ENCODE measurements around the gene SMARCC2.
"Not testable (repeated sequence)": the region's sequence is repeated elsewhere in the genome, so short reads cannot be mapped to it uniquely, and the experiment has no call there.

Gene SMARCC2

DNA sequence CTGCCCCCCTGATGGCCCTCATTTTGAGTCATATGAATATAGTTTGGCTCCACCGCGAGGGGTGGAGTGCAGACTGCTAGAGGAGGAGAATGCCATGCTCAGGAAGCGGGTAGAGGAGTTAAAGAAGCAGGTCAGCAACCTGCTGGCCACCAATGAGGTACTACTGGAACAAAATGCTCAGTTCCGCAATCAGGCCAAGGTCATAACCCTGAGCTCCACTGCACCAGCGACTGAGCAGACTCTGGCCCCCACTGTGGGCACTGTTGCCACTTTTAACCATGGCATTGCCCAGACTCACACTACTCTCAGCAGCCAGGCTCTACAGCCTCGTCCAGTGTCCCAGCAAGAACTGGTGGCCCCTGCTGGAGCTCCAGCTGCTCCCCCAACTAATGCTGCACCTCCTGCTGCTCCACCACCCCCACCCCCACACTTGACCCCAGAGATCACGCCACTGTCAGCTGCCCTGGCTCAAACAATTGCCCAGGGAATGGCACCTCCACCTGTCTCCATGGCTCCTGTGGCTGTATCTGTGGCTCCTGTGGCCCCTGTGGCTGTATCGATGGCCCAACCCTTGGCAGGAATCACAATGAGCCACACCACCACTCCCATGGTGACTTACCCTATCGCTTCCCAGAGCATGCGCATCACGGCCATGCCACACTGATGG lies 67.9 kb downstream of the SMARCC2 start:
- no peak for DNase-seq (ENCODE audit: low spot score)

DNA sequence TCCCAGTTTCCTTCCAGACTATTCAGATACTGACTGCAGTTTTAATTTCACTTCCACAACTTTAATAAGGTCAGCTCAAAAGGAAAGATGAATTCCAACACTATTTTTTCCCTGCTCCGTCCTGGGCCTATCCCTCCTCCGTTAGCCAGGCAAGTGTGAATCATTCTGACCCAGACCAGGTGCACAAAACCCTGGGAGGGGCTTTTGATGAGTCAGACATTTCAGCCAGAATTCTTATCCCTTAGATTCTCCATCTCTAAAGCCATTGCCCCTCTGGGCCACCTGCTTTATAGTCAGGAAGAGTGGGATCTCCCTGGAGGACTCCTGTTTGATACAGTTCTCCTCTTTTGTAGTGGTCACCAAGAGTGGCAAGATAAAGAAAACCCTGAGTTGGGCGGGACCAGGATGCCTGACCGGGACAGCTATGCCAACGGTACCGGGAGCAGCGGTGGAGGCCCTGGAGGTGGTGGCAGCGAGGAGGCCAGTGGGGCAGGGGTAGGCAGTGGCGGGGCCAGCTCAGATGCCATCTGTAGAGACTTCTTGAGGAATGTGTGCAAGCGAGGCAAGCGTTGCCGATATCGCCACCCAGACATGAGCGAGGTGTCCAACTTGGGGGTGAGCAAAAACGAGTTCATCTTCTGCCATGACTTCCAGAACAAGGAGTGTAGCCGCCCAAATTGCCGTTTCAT lies 69.0 kb downstream of the SMARCC2 start:
- DNase-seq (ENCODE audit: low spot score), result no peak

DNA sequence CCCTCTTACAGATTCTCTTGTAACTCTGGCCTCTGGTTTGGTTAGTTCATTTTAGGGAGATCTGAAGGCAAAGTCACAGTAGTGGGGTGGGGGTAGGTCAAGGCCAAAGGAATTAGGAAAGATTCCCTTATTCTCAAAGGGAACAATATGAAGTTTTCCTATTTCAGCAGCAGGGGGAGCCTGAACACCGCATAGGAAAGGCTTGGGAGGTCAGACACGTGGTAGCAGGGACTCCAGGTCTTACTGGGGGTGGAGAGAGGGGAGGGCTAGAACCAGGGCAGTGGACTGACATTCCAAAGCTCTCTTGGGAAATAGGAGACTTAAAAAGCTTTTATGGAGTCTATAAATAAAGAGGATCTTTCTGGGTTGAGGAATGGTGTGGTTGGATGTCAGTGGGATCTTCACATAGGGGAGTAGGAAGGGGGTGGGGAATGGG lies 69.9 kb downstream of the SMARCC2 start:
- peak; percentile 96 for DNase-seq (ENCODE audit: low spot score)

DNA sequence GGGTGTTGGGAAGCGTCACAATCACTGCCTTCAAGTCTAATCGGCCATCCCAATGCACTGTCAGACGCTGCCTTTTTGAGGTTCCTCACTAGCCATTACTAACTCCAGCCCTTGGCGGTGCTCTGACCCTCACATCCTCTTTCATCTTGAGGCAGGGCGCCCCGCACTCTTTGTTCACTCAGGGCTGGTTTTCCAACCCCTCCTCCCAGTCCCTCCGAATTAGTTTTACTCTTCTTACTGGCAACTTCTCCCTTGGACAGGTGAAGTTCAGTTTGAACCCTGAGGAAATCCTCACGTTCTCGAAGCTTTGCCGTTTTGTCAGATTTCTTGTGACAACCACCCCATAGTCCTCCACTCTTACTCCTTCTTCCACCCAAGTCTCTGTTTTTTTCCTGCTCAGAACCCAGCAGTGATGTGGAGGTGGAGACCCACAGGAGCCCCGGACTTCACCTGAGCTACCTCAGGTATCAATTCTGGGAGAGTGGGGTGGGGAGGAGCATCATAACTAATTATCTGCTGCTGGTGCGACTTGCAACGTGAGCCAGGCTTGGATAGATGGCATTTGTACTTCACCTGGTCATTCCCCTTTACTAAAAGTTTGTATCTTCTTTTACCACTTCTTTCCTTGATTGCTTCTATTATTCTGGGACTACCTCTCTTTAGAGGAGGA lies 70.5 kb downstream of the SMARCC2 start:
- DNase-seq (ENCODE audit: low spot score), result no peak

DNA sequence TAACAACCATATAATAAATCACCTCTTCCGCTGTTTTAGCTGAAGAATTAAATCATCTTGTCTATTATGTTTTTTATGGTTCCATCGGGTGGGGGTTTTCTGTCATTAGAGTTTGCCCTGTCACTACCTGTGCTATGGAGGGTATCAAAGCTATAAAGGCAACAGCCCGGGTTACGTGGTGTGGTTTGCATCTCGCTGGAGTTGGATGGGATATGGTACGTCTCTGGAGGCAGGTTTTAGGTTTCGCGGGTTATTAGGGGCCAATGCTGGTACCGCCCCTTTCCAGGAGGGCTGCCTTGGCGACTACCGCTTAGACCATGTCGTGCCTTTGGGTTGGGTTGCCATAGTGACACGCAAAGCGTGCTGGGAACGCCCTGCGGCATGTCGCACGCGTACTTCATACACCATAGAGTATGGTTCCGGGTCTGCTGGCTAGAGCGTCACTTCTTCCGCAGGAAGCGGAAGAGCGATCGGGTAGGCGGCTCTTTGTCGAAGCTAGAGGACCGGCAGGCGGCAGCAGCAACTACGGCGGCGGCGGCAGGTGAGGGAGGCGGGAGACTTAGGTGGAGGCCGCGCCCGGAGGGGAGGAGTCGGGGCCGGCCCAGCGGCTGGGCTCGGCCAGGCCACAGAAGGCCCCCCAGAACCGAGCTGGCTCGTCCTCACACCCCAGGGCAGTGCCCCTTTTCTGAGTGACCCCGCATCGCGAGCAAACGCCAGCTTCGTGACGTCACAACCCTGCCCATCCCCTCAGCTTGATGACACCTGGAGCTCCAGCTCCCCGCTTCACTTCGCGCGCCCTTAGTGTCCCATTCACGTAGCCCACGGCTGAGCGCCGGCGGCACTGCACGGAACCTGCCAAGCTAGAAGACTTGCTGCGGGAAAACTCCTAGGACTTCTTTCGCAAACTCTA lies 71.2 kb downstream of the SMARCC2 start, which contains the start of gene ZC3H10:
Gene ZC3H10, plus strand, starts transcription at position 489 of the 910 bp plus-strand sequence. CDS start 2,297 bp downstream, outside the sequence.
- peak; percentile 98 for DNase-seq (ENCODE audit: low spot score)

DNA sequence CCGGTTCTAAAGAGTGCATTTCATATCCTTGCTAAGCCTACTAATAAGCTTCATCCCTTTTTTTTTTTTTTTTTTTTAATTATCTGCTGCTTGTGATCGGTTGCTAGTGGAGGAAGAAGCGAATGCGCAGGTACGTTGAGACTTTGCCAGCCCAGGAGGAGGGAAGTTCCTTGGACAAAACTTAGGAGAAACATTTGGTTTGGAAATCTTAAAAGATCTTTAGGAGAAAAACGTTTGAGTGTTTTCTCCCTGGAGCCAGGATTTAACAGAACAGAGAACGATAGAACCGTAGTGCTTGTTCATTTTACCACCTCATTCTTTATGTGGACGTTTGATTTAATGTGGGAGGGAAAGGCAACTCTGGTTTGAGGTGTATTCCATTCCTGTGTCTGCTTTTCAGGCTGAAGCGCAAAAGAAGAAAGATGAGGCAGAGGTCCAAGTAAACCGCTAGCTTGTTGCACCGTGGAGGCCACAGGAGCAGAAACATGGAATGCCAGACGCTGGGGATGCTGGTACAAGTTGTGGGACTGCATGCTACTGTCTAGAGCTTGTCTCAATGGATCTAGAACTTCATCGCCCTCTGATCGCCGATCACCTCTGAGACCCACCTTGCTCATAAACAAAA lies 72.1 kb downstream of the SMARCC2 start:
- DNase-seq (ENCODE audit: low spot score), result not testable (repeated sequence)

DNA sequence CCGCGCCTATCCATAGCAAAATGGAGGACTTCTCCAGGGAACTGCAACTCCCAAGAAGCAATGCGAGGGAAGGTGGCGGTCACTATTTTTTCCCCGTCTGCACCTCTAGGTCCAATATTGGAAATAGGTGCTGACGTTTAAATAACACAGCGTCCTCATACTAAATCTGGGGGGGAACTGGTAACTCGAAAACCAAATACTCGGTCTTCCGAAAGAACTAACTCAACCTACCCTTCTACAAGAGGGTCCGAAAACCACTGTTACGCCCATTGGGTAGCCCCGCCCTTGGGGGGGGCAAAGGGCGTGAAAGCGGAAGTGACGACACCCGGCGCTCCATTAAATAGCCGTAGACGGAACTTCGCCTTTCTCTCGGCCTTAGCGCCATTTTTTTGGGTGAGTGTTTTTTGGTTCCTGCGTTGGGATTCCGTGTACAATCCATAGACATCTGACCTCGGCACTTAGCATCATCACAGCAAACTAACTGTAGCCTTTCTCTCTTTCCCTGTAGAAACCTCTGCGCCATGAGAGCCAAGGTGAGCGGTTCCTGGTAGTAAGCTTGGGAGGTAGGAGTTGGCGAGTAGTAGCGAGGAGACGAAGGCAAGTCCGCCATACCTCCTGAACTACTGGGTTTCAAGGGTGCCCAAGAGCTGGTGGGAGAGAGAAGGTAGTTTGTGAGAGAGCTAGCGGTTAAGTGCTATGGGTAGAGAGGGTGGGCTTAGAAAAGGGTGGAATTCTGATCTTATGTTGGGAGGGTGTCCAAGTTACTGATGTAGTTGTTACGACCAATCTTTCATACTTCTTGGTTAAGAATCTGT lies 72.8 kb downstream of the SMARCC2 start, which contains the start of gene RPL41:
Gene RPL41, plus strand, starts transcription at position 367 of the 815 bp plus-strand sequence.
- peak; percentile 83 for DNase-seq (ENCODE audit: low spot score)

- no peak for DNase-seq (ENCODE audit: low spot score)
These were observed 74.0 kb downstream of the SMARCC2 start for GRCh38 chr12:56115329-56115728.

DNA sequence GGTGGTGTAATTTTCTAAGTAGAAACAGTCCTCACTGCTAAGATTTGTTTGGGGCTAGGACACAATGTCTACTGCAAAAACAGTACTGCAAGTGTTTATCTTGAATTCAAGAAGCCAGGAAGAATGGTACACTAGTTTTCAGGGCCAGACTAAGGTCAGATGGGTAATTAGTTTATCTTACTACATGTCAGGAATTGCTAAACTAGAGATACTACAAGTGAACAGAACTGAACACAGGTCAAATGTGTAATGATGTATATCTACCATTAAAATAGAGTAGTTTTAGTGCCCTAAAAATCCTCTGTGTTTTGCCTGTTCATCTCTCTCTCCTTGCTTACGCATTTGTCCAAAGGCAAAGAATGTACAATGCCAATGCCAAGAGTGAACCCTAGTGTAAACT lies 75.2 kb downstream of the SMARCC2 start:
- no peak for DNase-seq (ENCODE audit: low spot score)
